A549 treated with CORT108297 at 1 μM for 4 hours (cell line): ENCODE data around the gene CUL3. TPM values are rescaled to one million over a fixed set of nuclear protein-coding genes. Genes with fewer than 3 reads are reported as not detected.

Source experiments
- total RNA-seq: library from RNA; stranded (reverse); fragments of 200-300 nt; extraction: Qiagen RNA extraction; gene quantifications from 5 replicates; pipeline ENCODE4 v1.2.3, GENCODE V29; 2022

The CUL3 gene
- total RNA-seq, result 62.9 to 86.6 TPM (median 69.1 TPM) in 5 replicates

GRCh38 chr2:224585211-224586088 lies at the start of gene CUL3:
Gene CUL3, minus strand, starts transcription at chr2:224585363. Its CDS starts 354 bp downstream, at chr2:224585009.

Other genes with a start within 250 kb of the CUL3 start
- not detected in 5 replicates for gene FAM124B, start 183.3 kb downstream of the CUL3 start, total RNA-seq
- not detected in 5 replicates for gene CCDC195, start 131.0 kb upstream of the CUL3 start, total RNA-seq